HG02588 (cell line): ENCODE results near the gene IBA57.
"Not testable (repeated sequence)": the region's sequence is repeated elsewhere in the genome, so short reads cannot be mapped to it uniquely, and the experiment has no call there.

Source experiments
- ATAC-seq: cut with Tn5 transposase; IDR thresholded peaks from one replicate; pipeline ENCODE4 v1.9.1; 2021; ENCODE audit warnings: mild to moderate bottlenecking, moderate library complexity; ENCODE audit not compliant: unreplicated experiment

IBA57 gene

GRCh38 chr1:228184152-228184551, 18.5 kb downstream of the IBA57 start:
- no peak for ATAC-seq

GRCh38 chr1:228185641-228185965, 20.0 kb downstream of the IBA57 start:
- no peak for ATAC-seq

GRCh38 chr1:228188249-228188648, 22.6 kb downstream of the IBA57 start:
- ATAC-seq: not testable (repeated sequence)

- no peak for ATAC-seq
These were observed 24.6 kb downstream of the IBA57 start for GRCh38 chr1:228190182-228190581.

- ATAC-seq: no peak
These were observed 25.2 kb downstream of the IBA57 start for GRCh38 chr1:228190778-228191177.

GRCh38 chr1:228194436-228194835, 28.8 kb downstream of the IBA57 start:
- no peak for ATAC-seq

- ATAC-seq: no peak
These were observed 29.6 kb downstream of the IBA57 start for GRCh38 chr1:228194921-228195812.

- no peak for ATAC-seq
These were observed 32.0 kb downstream of the IBA57 start for GRCh38 chr1:228197555-228198147.

- ATAC-seq: no peak
These were observed 33.5 kb downstream of the IBA57 start for GRCh38 chr1:228198977-228199590.

- no peak for ATAC-seq
These were observed 39.4 kb downstream of the IBA57 start for GRCh38 chr1:228204958-228205357.

GRCh38 chr1:228205526-228206436, 40.2 kb downstream of the IBA57 start:
- ATAC-seq: no peak

- no peak for ATAC-seq
These were observed 41.2 kb downstream of the IBA57 start for GRCh38 chr1:228206582-228207351.

GRCh38 chr1:228207381-228207810, 41.8 kb downstream of the IBA57 start:
- ATAC-seq: no peak

GRCh38 chr1:228207851-228208821, 42.5 kb downstream of the IBA57 start, which contains the start of gene OBSCN:
OBSCN (plus strand) TSS chr1:228208044; CDS start chr1:228211784, 3,740 bp downstream.
- no peak for ATAC-seq

- ATAC-seq: no peak
These were observed 43.4 kb downstream of the IBA57 start for GRCh38 chr1:228208831-228209551.

GRCh38 chr1:228209657-228210056, 44.1 kb downstream of the IBA57 start:
- ATAC-seq: no peak

GRCh38 chr1:228210076-228210651, 44.6 kb downstream of the IBA57 start:
- no peak for ATAC-seq
